Right lobe of liver (tissue), 6 donors: Measurements from ENCODE around the gene PREX1. TPM values are rescaled to one million over a fixed set of nuclear protein-coding genes. Genes with fewer than 3 reads are reported as not detected.

ENCODE experiments used
- ATAC-seq, 4 donors: fragments of 200-7000 bp; cut with Tn5 transposase; one replicate each; pipeline ENCODE4 v1.9.1; 2020; ENCODE audit warnings: mild to moderate bottlenecking in 4 of 4, moderate library complexity in 4 of 4
- DNase-seq, 3 donors: peaks; one replicate each; pipeline ENCODE4 v3.0.0-alpha.2; 2020
- H3K27ac ChIP-seq, 3 donors: fragments of 200-600 bp; one replicate each; pipeline ENCODE4 v1.8.0; 2022
- H3K27me3 ChIP-seq, 2 donors: fragments of 200-600 bp; one replicate each; pipeline ENCODE4 v1.8.0; 2022
- H3K36me3 ChIP-seq, 4 donors: fragments of 200-600 bp; sonication (generic) in 1 of 4; one replicate each; pipeline versions ENCODE4 v1.5.1 to v1.8.0; 2017 to 2022; ENCODE audit warnings: control low read depth in 1 of 4
- H3K4me1 ChIP-seq, 4 donors: fragments of 200-600 bp; sonication (generic) in 1 of 4; one replicate each; pipeline versions ENCODE4 v1.5.1 to v1.8.0; 2017 to 2022; ENCODE audit warnings: control low read depth in 1 of 4
- H3K4me3 ChIP-seq, 3 donors: fragments of 200-600 bp; one replicate each; pipeline ENCODE4 v1.8.0; 2022
- H3K9me3 ChIP-seq, 4 donors: fragments of 200-600 bp; sonication (generic) in 1 of 4; one replicate each; pipeline versions ENCODE4 v1.5.1 to v1.8.0; 2017 to 2022; ENCODE audit warnings: control low read depth in 1 of 4
- POLR2A ChIP-seq: fragments of 450-650 bp; IDR thresholded peaks from one replicate; pipeline ENCODE4 v1.6.1; 2017; ENCODE audit warnings: antibody characterized with exemption, mild to moderate bottlenecking
- WGBS: methylation state at CpG from one replicate; pipeline ENCODE4 v1.1.6; 2018; ENCODE audit warnings: low coverage, low lambda C conversion rate; ENCODE audit not compliant: insufficient coverage; ENCODE audit errors: missing lambda C conversion rate; 5-methylcytosine and 5-hydroxymethylcytosine counted together
- intact Hi-C, 2 donors: fragments of 100-400 bp; cut with DNase I; formaldehyde crosslinking; loops; one replicate each; pipeline versions ENCODE4 v1.11.2 to v1.14.1; 2022
- total RNA-seq, 6 experiments: library from RNA; depleted of rRNA in 2 of 6; stranded (reverse); fragments of >200 nt in 2 of 6; fragmentation: NEBNext Ultra II Directional in 3 of 6; extraction: Animal tissue kit (Norgen Biotek cat#: 25700) in 3 of 6; gene quantifications; one replicate each; pipeline versions ENCODE4 v1.1.0 to v1.2.4, GENCODE V29; 2016 to 2023
- TF ChIP-seq, protein P1 (sequence below), 4 donors: fragments of 200-600 bp in 3 of 4; fragments of 450-650 bp in 1 of 4; IDR thresholded peaks; one replicate each; pipeline versions ENCODE4 v1.5.1 to v1.8.0; 2016 to 2022; ENCODE audit warnings: antibody characterized with exemption in 4 of 4, mild to moderate bottlenecking in 2 of 4
- donor health status: DM: no; HTN: yes; CAD: no.
- donor health status: DM: no; HTN: no; CAD: no.
- donor health status: DM: no; HTN: no; CAD: no.
- donor health status: DM: no; HTN: yes; CAD: no.
- donor health status: DM: no; HTN: yes; CAD: no.

PREX1 gene
- total RNA-seq, 6 experiments from 2014 or later = 4.4 to 11.1 (median 8.7) TPM

- Histone ChIP-seq H3K27ac (no peak overlapping the region), H3K36me3 (peaks cover 0 to 2% (median 0%) of the 10 kb centered on the region in 4 donors), H3K4me3 (no peak overlapping the region), H3K27me3 (no peaks in the 10 kb centered on the region), H3K4me1 (no peaks in the 10 kb centered on the region), H3K9me3 (no peaks in the 10 kb centered on the region)
- WGBS = 80% methylated on average over 1 of the region's 7 CpGs
- TF ChIP-seq, protein P1, sequence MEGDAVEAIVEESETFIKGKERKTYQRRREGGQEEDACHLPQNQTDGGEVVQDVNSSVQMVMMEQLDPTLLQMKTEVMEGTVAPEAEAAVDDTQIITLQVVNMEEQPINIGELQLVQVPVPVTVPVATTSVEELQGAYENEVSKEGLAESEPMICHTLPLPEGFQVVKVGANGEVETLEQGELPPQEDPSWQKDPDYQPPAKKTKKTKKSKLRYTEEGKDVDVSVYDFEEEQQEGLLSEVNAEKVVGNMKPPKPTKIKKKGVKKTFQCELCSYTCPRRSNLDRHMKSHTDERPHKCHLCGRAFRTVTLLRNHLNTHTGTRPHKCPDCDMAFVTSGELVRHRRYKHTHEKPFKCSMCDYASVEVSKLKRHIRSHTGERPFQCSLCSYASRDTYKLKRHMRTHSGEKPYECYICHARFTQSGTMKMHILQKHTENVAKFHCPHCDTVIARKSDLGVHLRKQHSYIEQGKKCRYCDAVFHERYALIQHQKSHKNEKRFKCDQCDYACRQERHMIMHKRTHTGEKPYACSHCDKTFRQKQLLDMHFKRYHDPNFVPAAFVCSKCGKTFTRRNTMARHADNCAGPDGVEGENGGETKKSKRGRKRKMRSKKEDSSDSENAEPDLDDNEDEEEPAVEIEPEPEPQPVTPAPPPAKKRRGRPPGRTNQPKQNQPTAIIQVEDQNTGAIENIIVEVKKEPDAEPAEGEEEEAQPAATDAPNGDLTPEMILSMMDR (IDR thresholded peaks at IDR 0.05) = no peak
- no peak for TF ChIP-seq POLR2A
- intact Hi-C loops = no loop called here
- DNase-seq = no peak
- ATAC-seq = no peak
These were observed 119.7 kb downstream of the PREX1 start for GRCh38 chr20:48708116-48708515.

DNA sequence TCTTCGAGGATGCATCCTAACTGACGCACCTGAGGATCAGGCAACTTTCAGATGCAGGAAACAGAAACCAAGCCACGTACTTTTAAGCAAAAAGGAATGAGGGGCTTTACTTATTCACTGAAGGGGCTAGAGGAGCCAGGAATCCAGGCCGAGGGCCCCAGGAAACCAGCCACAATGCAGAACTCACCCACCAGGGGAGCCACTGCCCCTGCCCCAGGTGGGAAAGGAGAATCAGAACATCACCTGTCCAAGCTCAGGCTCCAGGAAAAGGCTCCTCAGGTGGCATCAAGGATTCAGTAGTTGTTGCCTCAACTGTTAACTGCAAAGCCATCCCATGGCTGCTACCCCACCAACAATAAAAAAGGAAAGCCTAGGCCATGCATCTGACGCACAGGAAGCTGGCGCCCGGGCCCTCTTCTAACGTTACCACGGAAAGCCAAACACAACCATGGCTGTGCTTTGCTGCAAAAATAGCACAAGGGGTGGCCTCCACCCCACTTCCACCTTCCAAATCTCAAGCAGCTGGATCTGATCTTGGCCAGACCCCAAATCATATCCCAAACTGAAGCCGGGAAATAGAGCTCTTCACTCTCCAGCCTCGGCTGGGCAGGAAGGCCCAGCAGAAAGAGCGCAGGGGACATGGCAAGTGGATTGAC lies 121.0 kb downstream of the PREX1 start:
- no peak for ATAC-seq
- DNase-seq = no peak
- WGBS = 86% methylated on average over 4 of the region's 12 CpGs

GRCh38 chr20:48706116-48706656 lies 121.6 kb downstream of the PREX1 start:
- H3K27me3 ChIP-seq = no peaks in the 10 kb centered on the region
- no peaks in the 10 kb centered on the region for H3K9me3 ChIP-seq
- H3K4me3 ChIP-seq = no peak overlapping the region
- WGBS = 92% methylated on average over 2 of the region's 2 CpGs
- ATAC-seq = no peak
- intact Hi-C loops = no loop called here
- TF ChIP-seq POLR2A = no peak
- TF ChIP-seq, protein P1 (IDR thresholded peaks at IDR 0.05) = no peak
- H3K27ac ChIP-seq = no peak overlapping the region
- H3K36me3 ChIP-seq = peaks cover 0 to 2% (median 0%) of the 10 kb centered on the region in 4 donors
- DNase-seq = no peak
- no peaks in the 10 kb centered on the region for H3K4me1 ChIP-seq

More for the DNA sequence above, 121.0 kb downstream of the PREX1 start:
- Histone ChIP-seq H3K27ac (no peak overlapping the region), H3K9me3 (no peaks in the 10 kb centered on the region), H3K36me3 (peaks cover 0 to 2% (median 0%) of the 10 kb centered on the region in 4 donors), H3K4me3 (no peak overlapping the region), H3K27me3 (no peaks in the 10 kb centered on the region), H3K4me1 (no peaks in the 10 kb centered on the region)
- intact Hi-C loops = no loop called here
- no peak for TF ChIP-seq POLR2A
- TF ChIP-seq, protein P1 (IDR thresholded peaks at IDR 0.05) = no peak

- intact Hi-C loops = no loop called here
- 67% methylated on average over 8 of the region's 8 CpGs for WGBS
These were observed 122.3 kb downstream of the PREX1 start for GRCh38 chr20:48705240-48706115.

More at GRCh38 chr20:48705240-48706115, 122.3 kb downstream of the PREX1 start:
- Histone ChIP-seq H3K4me3 (no peak overlapping the region), H3K36me3 (peaks cover 0 to 2% (median under 1%) of the 10 kb centered on the region in 4 donors), H3K27ac (no peak overlapping the region), H3K4me1 (no peaks in the 10 kb centered on the region), H3K9me3 (no peaks in the 10 kb centered on the region), H3K27me3 (no peaks in the 10 kb centered on the region)
- no peak for TF ChIP-seq POLR2A
- TF ChIP-seq, protein P1 (IDR thresholded peaks at IDR 0.05) = no peak
- no peak for ATAC-seq
- DNase-seq = no peak
